NCI-H2196 treated with DMSO at 0.1 percent for 48 hours (cell line): ENCODE measurements around the gene CASP10.
"Not testable (repeated sequence)": the region's sequence is repeated elsewhere in the genome, so short reads cannot be mapped to it uniquely, and the experiment has no call there.

Experiments
- DNase-seq: peaks from one replicate; lab custom pipeline; 2025; ENCODE audit not compliant: unreplicated experiment; lab: John Stamatoyannopoulos, UW

The CASP10 gene

DNA sequence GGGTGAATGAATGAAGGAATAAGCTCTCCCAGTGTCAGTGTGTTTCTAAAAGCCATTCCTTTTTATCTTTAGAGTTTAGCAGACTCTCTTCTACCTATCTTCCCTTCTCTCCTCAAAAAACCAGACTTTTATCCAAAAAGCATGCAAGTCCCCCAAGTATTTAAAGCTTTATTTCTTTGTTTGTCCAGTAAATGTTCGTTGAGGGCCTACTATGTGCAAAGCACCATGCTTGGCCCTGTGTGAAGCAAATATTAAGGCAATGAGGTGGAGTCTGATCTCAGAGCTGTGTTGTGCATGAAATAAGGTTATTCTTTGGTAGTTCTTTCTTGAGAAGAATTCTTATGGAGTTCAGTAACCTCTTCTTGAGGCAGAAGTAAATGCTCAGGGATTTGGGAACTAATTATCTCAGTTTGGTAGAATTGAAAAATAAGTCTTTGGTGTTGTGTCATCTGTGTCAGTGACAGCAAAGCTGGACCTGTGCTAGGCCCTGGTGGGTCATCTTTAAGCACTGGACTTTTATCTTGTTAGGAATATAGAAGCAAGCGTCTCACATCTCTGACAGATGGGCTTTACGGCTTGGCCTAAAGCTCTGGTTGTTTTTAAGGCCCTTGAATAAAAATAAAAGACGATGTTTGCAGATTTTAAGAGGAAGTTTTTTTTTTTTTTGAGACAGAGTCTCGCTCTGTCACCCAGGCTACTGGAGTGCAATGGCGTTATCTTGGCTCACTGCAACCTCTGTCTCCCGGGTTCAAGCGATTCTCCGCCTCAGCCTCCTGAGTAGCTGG, 28.1 kb upstream of the CASP10 start:
- no peak for DNase-seq

DNA sequence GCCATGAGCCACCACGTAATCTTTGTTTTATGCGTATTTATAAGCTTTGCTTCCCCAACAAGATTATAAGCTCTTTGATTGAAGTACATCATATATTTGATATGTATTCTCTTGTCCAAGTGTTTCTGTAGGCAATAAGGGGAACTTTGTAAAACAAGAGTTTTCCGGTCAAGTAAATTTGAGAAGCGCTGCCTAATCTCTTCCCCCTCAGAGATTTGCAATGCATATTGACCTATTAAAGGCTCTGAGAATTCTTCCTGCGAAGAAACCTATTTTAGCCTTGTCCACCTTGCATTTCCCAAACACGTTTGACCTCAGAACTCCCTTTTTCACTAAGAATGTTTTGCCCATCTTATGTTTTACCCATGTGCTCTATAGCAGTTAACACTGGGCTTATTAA, 26.9 kb upstream of the CASP10 start:
- DNase-seq, result no peak

DNA sequence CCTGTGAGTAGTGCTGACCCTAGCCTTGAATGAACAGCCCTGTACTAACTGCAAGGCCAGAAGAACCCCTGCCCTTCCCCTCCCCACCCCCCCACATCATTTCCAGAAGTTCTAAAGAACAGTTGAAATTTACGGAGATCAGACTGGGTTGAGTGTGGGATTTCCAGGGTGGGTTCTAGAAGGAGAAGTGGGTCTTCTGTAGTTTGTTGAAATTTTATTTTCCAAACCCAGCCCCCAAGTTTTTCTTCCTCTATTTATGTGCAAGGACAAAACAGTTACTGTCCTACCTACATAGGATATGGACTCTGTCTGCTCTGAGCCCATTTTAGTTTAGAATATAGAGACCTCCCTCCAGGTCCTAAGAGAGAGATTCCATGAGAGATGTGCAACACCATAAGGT, 26.3 kb upstream of the CASP10 start:
- DNase-seq, result no peak

DNA sequence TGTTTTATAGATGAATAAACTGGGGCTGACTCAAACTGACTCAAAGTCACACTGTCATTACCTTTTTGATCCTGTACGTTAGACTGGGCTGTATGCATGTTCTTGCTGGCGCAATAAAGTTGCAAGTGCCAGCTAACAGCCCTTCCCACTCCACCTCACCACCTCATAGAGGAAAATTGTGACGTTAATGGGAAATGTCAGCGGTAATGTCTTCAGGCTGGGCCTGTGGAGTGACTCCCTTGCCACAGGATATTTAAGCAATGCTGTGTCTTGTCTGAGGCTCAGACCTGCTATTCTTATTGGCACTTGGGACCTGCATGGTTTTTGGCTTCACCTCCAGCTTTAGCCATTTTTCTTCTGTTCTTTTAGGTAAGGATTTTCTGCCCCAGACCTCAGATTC, 25.2 kb upstream of the CASP10 start:
- no peak for DNase-seq

DNA sequence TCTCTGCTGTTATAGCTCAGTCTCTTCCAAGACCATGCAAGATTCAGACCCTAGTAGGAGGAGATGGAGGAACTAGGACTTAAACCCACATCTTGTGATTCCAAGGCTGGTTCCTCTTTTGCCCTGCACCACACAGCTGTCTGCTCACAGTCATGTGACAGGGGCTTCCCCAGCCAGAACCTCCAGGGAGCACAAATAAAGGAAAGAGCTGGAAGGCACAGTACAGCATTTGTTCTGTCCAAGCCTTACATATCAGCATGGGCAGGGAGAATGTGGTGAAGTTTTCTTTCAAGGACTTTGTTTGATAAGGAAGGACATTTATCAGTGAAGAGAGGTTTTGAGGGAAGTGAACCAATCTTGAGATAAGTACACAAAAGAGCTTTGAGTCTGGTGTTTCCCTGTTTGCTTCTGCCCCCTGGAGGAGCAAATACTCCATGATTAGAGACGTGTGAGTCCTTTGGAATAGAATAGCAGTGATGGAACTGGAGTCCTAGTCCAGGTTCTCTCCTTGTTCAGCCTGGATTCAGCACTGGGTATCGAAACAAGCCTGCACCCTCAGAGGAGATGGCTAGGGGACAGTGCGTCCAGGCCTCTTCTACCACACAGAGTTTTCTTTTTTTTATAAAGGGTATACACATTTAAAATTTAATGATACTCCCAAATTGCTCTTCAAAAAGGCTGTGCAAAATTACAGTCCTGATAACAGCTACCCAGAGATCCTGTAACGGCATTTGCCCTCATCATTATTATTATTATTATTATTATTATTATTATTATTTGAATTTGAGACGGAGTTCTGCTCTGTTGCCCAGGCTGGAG, 24.6 kb upstream of the CASP10 start:
- peak; percentile 44 for DNase-seq

DNA sequence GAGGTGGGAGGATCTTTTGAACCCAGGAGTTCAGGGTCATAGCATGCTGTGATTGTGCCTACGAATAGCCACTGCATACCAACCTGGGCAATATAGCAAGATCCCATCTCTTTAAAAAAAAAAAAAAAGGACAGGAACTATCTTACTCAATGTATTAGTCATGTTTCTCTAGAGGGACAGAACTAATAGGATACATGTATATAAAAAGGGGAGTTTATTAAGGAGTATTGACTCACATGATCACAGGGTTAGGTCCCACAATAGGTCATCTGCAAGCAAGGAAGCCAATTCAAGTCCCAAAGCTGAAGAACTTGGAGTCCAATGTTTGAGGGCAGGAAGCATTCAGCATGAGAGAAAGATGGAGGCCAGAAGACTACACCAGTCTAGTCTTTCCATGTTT, 18.8 kb upstream of the CASP10 start:
- no peak for DNase-seq

DNA sequence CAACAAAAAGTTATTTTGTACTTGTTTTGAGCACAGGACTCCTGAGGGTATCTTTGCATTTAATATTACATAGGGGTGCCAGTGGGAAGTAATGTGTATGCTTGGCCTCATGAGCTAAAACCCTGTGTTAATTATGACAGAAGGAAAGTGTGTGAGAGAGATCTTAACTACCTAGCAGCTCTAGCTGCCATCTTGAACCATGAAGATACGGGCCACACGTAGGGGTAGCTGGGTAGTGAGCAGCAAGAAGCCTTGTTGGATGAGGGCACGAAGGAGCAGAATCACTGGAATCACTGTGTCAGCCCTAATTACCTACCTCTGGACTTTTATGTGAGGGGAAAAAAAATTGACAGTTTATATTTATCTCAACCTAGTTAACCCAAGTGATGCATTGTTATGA, 15.4 kb upstream of the CASP10 start:
- no peak for DNase-seq

DNA sequence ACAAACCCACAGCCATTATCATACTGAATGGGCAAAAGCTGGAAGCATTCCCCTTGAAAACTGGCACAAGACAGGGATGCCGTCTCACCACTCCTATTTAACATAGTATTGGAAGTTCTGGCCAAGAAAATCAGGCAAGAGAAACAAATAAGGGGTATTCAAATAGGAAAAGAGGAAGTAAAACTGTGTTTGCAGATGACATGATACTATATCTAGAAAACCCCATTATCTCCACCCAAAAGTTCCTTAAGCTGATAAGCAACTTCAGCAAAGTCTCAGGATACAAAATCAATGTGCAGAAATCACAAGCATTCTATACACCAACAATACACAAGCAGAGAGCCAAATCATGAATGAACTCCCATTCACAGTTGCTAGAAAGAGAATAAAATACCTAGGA, 14.4 kb upstream of the CASP10 start:
- DNase-seq, result not testable (repeated sequence)

DNA sequence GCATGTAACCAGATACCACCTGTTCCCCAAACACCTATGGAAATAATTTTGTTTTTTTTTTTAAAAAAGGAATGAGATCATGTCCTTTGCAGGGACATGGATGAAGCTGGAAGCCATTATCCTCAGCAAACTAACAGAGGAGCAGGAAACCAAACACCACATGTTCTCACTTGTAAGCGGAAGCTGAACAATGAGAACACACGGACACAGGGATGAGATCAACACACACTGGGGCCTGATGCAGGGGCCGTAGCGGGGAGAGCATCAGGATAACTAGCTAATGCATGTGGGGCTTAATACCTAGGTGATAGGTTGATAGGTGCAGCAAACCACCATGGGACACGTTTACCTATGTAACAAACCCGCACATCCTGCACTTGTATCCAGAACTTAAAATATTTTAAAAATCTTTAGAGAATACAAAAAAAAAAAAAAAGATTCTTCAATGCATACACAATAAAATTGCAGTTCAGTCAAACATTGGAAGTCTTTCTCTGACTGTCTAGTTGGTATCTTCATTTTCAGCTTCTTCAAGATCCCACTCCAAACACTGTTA, 11.6 kb upstream of the CASP10 start:
- no peak for DNase-seq

DNA sequence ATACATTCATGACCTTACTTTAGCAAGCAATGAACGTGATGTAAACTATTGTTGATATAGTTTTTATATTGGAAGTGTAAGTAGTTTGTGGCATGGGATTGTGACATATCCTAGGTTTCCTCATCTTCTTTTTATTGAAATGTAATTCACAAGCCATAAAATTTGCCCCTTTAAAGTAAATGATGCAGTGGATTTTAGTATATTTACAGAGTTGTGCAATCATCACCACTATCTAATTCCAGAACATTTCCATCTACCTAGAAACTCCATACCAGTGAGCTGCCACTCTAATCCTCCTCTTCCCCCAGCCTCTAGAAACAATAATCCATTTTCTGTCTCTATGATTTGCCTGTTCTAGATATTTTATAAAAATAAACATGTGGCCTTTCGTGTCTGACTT, 10.7 kb upstream of the CASP10 start:
- DNase-seq, result no peak

DNA sequence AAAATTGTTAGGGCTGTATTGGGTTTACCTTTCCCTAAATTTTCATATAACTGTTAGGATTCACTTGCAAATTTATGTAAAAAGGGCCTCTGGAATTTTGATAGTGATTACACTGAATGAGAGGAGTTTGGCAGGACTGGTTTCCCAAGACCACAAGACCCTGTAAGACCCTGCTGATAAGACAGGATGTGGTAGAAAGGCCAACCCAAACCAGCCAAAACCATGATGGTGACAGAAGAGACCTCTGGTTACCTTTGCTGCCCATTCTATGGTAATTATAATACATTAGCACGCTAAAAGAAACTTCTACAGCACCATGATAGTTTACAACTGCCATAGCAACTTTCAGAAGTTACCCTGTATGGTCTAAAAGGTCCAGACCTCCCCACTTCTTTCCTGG, 8.3 kb upstream of the CASP10 start:
- no peak for DNase-seq

DNA sequence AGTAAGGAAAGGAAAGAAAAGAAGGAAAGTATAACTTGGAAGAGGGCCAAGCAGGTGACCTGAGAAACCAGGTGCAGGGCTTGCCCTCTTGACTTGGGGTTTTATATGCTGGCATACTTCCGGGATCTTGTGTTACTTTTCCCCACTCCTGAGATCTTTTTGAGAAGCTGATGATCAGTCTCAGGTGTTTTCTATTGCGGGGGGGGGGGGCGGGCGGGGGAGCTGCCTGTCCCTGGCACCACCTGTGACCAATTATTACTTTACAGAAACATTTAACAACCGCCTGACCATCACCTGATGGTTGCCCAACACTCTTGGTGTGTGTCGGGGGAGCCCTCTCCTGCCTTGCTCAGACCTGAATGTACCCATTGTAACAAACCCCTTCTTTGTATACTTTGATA, 6.9 kb upstream of the CASP10 start:
- no peak for DNase-seq

DNA sequence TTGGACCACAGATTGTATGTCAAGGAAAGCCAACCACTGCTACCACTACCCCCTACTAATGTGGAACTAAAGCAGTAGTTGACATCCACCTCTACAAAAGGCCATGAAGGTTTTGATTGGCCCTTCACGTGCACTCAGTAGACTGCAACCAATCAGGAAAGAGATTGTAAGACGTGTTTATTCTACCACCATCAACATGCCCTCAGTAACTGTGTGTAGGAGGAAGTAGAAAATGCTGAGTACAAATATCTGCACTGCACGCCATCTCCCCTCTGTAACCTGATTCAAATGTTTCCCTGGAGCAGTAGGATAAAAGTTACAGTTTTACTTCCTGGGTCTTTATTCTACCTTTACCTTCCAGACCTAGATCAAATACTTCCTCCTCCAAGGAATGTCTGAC, 2.9 kb upstream of the CASP10 start:
- DNase-seq, result no peak

DNA sequence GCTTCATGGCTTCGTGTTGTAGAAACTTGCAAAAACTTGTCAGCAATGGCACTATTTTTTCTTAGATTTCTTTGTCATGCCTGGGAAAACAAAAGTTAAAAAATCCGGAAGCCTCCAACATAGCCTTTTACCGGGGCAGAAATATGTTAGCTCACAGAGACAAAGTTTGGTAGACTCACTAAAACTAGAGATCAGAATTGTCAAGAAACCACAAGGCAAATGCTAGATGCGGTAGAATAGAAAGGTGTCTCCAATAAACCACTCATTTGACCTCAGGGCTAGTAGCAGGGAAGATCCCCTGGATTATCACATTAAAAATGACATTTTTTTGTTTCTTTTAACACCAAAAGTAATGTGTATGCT, 405 bp downstream of the CASP10 start:
- no peak for DNase-seq

DNA sequence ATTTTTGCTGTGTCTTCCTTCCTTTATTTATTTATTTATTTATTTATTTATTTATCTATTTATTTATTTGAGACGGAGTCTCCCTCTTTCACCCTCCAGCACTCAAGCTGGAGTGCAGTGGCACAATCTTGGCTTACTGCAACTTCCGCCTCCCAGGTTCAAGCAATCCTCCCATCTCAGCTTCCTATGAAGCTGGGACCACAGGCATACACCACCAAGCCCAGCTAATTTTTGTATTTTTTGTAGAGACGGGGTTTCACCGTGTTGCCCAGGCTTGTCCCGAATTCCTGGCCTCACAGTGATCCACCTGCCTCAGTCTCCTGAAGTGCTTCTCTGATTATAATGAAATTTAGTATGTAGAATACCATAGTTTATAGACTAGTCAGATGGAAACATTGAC, 894 bp downstream of the CASP10 start:
- DNase-seq, result not testable (repeated sequence)

DNA sequence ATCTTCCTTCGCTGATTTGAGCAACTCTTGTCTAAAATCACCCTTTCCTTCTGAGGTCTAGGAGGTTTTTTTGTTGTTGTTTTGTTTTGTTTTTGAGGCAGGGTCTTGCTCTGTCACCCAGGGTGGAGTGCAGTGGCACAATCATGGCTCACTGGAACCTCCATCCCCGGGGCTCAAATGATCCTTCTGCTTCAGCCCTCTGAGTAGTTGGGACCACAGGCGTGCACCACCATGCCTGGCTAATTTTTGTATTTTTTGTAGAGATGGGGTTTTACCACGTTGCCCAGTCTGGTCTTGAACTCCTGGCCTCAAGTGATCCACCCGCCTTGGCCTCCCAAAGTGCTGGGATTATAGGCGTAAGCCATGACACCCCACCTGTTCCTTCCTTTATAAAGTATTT, 1.3 kb downstream of the CASP10 start:
- DNase-seq, result not testable (repeated sequence)

DNA sequence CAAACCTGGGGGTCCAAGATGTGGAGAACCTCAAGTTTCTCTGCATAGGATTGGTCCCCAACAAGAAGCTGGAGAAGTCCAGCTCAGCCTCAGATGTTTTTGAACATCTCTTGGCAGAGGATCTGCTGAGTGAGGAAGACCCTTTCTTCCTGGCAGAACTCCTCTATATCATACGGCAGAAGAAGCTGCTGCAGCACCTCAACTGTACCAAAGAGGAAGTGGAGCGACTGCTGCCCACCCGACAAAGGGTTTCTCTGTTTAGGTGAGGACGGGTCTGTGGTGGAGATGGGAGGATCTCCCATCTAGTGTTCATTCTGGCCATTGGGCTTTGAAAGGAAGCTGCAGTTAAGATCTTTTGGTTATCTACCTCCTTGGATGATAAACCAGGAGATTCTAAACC, 2.9 kb downstream of the CASP10 start:
- no peak for DNase-seq

DNA sequence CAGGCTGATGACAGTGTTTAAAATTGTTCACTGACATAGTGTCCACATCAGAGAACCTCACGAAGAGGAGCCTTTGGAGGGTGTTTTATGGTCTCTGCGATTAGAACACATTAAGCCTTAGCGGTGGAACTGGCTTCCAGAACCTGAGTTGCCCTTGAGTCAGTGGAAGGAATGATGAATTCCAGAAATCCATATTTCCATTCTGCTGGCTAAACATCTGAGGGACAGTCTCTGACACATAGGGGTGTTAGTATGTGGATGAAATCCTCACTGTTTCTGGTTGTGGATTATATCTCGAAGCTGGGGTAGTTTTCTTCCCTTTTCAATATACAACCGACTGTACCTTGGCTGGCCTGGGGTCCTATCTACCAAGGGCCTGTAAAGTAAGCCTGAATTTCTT, 4.0 kb downstream of the CASP10 start:
- no peak for DNase-seq

DNA sequence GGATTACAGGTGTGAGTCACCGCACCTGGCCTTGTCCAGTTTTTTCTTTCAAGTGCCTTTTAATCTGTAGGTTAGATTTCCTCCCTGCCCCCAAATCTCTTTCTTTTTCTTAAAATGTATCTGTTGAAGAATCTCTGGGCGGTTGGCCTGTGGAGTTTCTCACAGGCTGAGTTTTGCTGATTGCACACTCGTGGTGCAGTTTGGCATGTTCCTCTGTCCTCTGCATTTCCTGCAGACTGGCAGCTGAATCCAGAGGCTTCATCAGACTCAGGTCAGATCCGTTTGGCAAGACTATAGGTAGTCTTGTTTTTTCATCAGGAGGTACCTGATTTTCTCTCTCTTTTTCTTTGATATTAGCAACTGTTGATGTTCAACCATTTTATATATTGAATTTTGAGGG, 5.5 kb downstream of the CASP10 start:
- DNase-seq, result no peak

DNA sequence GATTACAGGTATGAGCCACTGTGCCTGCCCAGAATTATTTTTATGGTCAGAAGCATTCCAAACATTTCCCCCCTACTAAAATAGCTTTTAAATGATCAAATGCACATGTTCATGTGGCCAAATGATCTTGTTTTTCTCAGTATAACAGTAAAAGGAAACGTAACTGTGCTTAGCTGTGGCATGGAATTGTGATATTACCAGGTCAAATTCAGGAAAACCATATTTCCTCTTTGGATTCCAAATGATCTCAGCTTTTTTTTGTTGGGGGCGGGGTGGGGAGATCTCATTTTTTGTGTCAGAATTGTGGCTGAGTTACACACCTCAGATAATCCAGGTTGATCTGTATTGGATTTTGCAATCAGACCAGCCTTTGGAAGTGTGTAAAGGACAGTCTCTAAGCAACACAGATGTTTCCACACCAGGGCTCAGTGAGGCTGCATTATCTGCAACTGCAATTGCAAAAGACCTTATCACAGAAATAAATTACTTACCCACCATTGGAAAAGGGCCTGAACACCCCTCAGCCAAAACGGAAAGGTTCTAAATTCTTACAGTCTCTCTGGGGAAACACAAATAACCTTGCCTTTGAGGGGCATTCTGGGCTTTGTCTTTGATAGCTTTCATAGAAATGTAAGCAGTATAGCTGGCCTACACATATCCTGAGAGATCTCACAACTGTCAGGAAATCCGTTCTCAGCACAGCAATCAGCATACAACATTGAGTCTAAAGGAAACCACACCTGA, 8.4 kb downstream of the CASP10 start:
- no peak for DNase-seq

DNA sequence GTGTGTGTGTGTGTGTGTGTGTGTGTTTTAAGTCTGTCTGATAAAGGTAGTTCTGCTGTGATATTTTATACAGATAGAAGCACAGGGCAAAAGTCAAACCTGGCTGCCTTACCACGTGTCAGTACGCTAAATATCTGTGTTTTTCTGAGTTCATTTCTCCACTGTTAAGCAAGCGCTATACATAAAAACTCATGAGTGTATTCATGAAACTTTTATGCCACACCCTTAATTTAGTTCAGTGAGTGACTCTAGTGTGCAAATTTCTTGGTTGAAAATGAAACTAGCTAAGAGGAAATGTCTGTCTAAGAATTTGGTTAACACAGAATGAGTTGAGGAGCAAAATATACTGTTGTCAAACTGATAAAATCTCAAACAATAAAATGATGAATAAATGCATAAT, 11.2 kb downstream of the CASP10 start:
- DNase-seq, result no peak

DNA sequence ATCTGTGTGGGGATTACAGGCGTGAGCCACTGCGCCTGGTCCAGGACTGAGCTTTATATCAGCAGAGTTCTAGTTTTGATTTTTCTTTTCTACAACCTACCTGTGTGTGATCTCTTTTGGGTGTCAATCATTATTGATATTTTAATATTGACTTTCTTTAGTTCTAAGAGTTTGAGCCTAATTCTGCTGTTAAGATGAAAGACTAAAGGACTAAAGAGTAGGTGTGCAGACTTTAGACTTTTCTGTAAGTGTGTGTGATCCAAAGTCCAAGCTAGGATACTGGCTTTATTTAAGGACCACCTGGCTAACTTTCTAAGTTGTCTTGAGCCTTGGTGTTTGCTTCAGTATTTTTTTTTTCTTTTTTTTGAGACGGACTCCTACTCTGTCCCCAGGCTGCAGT, 12.4 kb downstream of the CASP10 start:
- no peak for DNase-seq
